Effector memory CD4-positive, alpha-beta T cell (primary cell): ENCODE data around the gene CDH13.

Experiments
- DNase-seq, 3 donors: peaks; one replicate each; pipeline ENCODE4 v3.0.0-alpha.2; 2020
- H3K27ac ChIP-seq: 2 replicates; pipeline ENCODE4 v1.7.0; 2013; ENCODE audit warnings: mild to moderate bottlenecking, low read length, moderate library complexity; ENCODE audit not compliant: insufficient read depth, poor library complexity, severe bottlenecking
- H3K27me3 ChIP-seq: replicated peaks from 2 replicates; pipeline ENCODE4 v1.7.0; 2013; ENCODE audit warnings: mild to moderate bottlenecking, low read length; ENCODE audit not compliant: insufficient read depth, control insufficient read depth, poor library complexity, severe bottlenecking
- H3K36me3 ChIP-seq: 2 replicates; pipeline ENCODE4 v1.7.0; 2013; ENCODE audit warnings: mild to moderate bottlenecking, low read length, moderate library complexity; ENCODE audit not compliant: control insufficient read depth, insufficient read depth
- H3K4me1 ChIP-seq: 2 replicates; pipeline ENCODE4 v1.7.0; 2013; ENCODE audit warnings: low read length, mild to moderate bottlenecking; ENCODE audit not compliant: control insufficient read depth, insufficient read depth, poor library complexity, severe bottlenecking
- H3K4me3 ChIP-seq: 2 replicates; pipeline ENCODE4 v1.7.0; 2013; ENCODE audit warnings: low read length, low read depth, mild to moderate bottlenecking; ENCODE audit not compliant: insufficient read depth, poor library complexity, severe bottlenecking
- H3K9me3 ChIP-seq: 2 replicates; pipeline ENCODE4 v1.7.0; 2013; ENCODE audit warnings: mild to moderate bottlenecking, low read length, moderate library complexity; ENCODE audit not compliant: control insufficient read depth

CDH13 gene

GRCh38 chr16:83840060-83840617 is 1213.4 kb downstream of the CDH13 start:
- no peaks in the 10 kb centered on the region for H3K36me3 ChIP-seq
- no peaks in the 10 kb centered on the region for H3K9me3 ChIP-seq
- H3K4me3 ChIP-seq: no peak overlapping the region
- no peak for DNase-seq
- no peak overlapping the region for H3K27ac ChIP-seq
- H3K27me3 ChIP-seq: no peaks in the 10 kb centered on the region
- peaks cover 4% of the 10 kb centered on the region for H3K4me1 ChIP-seq

GRCh38 chr16:83842291-83842690 is 1215.5 kb downstream of the CDH13 start:
- Histone ChIP-seq H3K27me3 (no peaks in the 10 kb centered on the region), H3K4me3 (no peak overlapping the region), H3K36me3 (no peaks in the 10 kb centered on the region), H3K9me3 (no peaks in the 10 kb centered on the region), H3K27ac (no peak overlapping the region), H3K4me1 (no peaks in the 10 kb centered on the region)
- DNase-seq: no peak

- Histone ChIP-seq H3K4me1 (no peaks in the 10 kb centered on the region), H3K36me3 (no peaks in the 10 kb centered on the region), H3K27ac (no peak overlapping the region), H3K4me3 (no peak overlapping the region), H3K9me3 (no peaks in the 10 kb centered on the region), H3K27me3 (no peaks in the 10 kb centered on the region)
- no peak for DNase-seq
These were observed 1216.2 kb downstream of the CDH13 start for GRCh38 chr16:83842756-83843507.

GRCh38 chr16:83843657-83844056 is 1216.9 kb downstream of the CDH13 start:
- Histone ChIP-seq H3K4me1 (no peaks in the 10 kb centered on the region), H3K27ac (no peak overlapping the region)

GRCh38 chr16:83845263-83845662 is 1218.5 kb downstream of the CDH13 start:
- Histone ChIP-seq H3K36me3 (no peaks in the 10 kb centered on the region), H3K4me3 (no peak overlapping the region), H3K27ac (no peak overlapping the region), H3K9me3 (no peaks in the 10 kb centered on the region), H3K4me1 (no peaks in the 10 kb centered on the region), H3K27me3 (no peaks in the 10 kb centered on the region)
- no peak for DNase-seq

More at GRCh38 chr16:83843657-83844056, 1216.9 kb downstream of the CDH13 start:
- Histone ChIP-seq H3K27me3 (no peaks in the 10 kb centered on the region), H3K36me3 (no peaks in the 10 kb centered on the region), H3K9me3 (no peaks in the 10 kb centered on the region), H3K4me3 (no peak overlapping the region)
- no peak for DNase-seq

GRCh38 chr16:83847371-83848225 is 1220.8 kb downstream of the CDH13 start:
- Histone ChIP-seq H3K9me3 (no peaks in the 10 kb centered on the region), H3K27ac (no peak overlapping the region), H3K27me3 (no peaks in the 10 kb centered on the region), H3K36me3 (no peaks in the 10 kb centered on the region), H3K4me1 (no peaks in the 10 kb centered on the region), H3K4me3 (no peak overlapping the region)
- no peak for DNase-seq

GRCh38 chr16:83849421-83849820 is 1222.7 kb downstream of the CDH13 start:
- no peaks in the 10 kb centered on the region for H3K27me3 ChIP-seq
- no peak overlapping the region for H3K4me3 ChIP-seq
- no peaks in the 10 kb centered on the region for H3K4me1 ChIP-seq
- no peak for DNase-seq
- no peak overlapping the region for H3K27ac ChIP-seq
- no peaks in the 10 kb centered on the region for H3K36me3 ChIP-seq
- no peaks in the 10 kb centered on the region for H3K9me3 ChIP-seq
